Measurements from ENCODE around the gene FANCI. TPM values are rescaled to one million over a fixed set of nuclear protein-coding genes. Genes with fewer than 3 reads are reported as not detected.

Gene FANCI
- total RNA-seq, 1 donor from 2014 or later, result 28.6 TPM

DNA sequence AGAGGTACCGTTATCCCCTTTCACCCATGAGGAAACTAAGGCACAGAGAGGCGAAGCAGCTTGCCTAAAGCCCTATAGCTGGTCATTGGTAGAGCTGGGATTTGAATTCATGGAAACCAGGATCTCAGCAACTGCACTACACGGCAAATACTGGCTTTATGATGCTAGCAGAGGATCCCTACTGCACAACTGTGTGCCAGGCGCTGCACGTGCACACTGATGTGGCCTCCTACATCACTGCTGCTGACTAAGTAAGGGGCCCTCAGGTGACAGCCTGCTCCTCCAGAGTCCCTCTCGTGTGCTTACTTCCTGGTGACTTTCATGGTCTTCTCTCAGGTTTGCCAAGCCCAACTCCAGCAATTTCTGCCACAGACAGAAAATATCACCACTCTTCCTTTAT lies 94.3 kb downstream of the FANCI start:
- Mint-ChIP-seq H3K27ac (ENCODE audit: unreplicated experiment) (no peak overlapping the region), H3K9me3 (ENCODE audit: unreplicated experiment) (no peaks in the 10 kb centered on the region), H3K36me3 (ENCODE audit: low read depth, unreplicated experiment) (peaks cover 5% of the 10 kb centered on the region), H3K4me1 (ENCODE audit: unreplicated experiment) (peaks cover 8% of the 10 kb centered on the region), H3K27me3 (ENCODE audit: unreplicated experiment) (peaks cover 15% of the 10 kb centered on the region), H3K4me3 (ENCODE audit: unreplicated experiment) (no peak overlapping the region)
- TF ChIP-seq, protein P1, sequence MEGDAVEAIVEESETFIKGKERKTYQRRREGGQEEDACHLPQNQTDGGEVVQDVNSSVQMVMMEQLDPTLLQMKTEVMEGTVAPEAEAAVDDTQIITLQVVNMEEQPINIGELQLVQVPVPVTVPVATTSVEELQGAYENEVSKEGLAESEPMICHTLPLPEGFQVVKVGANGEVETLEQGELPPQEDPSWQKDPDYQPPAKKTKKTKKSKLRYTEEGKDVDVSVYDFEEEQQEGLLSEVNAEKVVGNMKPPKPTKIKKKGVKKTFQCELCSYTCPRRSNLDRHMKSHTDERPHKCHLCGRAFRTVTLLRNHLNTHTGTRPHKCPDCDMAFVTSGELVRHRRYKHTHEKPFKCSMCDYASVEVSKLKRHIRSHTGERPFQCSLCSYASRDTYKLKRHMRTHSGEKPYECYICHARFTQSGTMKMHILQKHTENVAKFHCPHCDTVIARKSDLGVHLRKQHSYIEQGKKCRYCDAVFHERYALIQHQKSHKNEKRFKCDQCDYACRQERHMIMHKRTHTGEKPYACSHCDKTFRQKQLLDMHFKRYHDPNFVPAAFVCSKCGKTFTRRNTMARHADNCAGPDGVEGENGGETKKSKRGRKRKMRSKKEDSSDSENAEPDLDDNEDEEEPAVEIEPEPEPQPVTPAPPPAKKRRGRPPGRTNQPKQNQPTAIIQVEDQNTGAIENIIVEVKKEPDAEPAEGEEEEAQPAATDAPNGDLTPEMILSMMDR (IDR thresholded peaks at IDR 0.05; ENCODE audit: unreplicated experiment), result no peak
- no peak for DNase-seq (ENCODE audit: low spot score)

DNA sequence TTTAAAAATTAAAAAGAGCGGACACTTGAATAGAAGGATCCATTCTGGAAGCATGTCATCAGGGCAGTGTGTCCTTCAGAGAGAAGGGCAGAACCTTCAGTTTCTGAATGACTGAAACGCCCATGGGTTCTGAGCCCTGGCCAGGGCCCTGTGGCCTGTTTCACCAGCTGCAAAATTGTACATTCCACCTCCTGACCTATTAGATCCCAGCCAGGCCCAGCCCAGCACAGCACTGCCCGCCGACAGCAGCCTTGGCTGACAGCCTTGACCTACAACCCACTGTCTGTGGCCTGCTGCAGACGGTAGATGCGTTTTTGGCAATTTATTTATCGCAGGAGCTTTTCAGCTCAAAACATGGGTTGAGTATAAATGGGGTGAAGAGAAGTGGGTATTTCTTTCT lies 96.8 kb downstream of the FANCI start:
- Mint-ChIP-seq H3K27ac (ENCODE audit: unreplicated experiment) (no peak overlapping the region), H3K27me3 (ENCODE audit: unreplicated experiment) (peaks cover 6% of the 10 kb centered on the region), H3K9me3 (ENCODE audit: unreplicated experiment) (no peaks in the 10 kb centered on the region), H3K36me3 (ENCODE audit: low read depth, unreplicated experiment) (no peaks in the 10 kb centered on the region), H3K4me3 (ENCODE audit: unreplicated experiment) (no peak overlapping the region), H3K4me1 (ENCODE audit: unreplicated experiment) (peaks cover 1% of the 10 kb centered on the region)
- no peak for DNase-seq (ENCODE audit: low spot score)
- TF ChIP-seq, protein P1 (IDR thresholded peaks at IDR 0.05; ENCODE audit: unreplicated experiment), result no peak

DNA sequence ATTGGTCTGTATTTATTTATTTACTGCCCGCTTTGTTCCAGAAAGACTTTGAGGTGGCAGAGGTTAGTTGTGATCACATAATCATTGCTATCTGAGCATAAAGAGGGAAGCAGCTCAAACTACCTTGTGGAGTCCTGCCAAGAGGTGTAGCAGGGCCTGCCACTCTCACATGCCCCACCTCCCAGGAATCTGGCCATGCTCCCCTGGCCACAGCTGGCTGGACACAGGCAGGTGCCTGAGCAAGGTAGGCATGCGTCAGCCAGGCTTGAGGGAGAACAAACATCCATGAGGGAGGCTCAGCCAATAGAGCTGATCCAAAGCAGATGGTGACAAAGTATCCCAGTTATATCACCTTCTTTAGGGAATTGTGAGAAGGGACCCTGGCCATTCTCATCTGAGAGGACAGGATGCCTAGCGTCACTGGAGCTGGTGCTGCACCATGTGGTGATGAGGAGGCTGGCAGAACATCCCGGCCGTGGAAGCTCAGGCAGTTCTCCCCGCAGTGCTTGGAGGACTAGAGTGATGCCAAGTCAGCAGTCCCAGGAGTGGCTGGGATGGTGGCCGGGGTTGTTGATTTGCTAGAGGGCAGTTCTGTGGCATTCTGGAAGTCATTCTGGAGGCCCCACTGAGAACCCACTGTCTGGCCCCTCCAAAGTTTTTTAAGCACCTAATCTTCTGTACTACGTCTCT lies 97.7 kb downstream of the FANCI start:
- Mint-ChIP-seq H3K27ac (ENCODE audit: unreplicated experiment) (no peak overlapping the region), H3K36me3 (ENCODE audit: low read depth, unreplicated experiment) (no peaks in the 10 kb centered on the region), H3K4me3 (ENCODE audit: unreplicated experiment) (no peak overlapping the region), H3K27me3 (ENCODE audit: unreplicated experiment) (peaks cover 6% of the 10 kb centered on the region), H3K4me1 (ENCODE audit: unreplicated experiment) (no peaks in the 10 kb centered on the region), H3K9me3 (ENCODE audit: unreplicated experiment) (no peaks in the 10 kb centered on the region)
- no peak for DNase-seq (ENCODE audit: low spot score)
- TF ChIP-seq, protein P1 (IDR thresholded peaks at IDR 0.05; ENCODE audit: unreplicated experiment), result no peak

DNA sequence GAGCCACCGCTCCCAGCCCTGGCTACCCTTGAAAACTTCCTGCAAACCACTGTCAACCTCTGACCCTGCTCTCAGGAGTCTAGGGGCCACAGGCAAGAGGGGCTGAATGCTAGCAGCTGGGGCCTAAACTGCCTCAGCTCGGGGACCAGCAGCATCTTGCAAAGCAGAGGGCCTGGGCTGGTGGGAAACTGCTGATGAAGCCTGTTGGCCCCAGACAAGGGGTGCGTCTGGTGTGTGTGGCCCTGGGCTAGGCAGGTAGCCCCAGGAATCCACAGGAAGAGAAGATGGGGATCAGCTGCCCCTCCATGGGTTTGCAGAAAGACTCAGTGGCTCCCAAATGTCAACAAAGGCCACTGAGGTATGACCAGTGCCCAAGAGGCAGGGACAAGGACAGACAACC lies 99.1 kb downstream of the FANCI start:
- H3K36me3 Mint-ChIP-seq (ENCODE audit: low read depth, unreplicated experiment), result no peaks in the 10 kb centered on the region
- no peaks in the 10 kb centered on the region for H3K9me3 Mint-ChIP-seq (ENCODE audit: unreplicated experiment)
- peaks cover 2% of the 10 kb centered on the region for H3K27me3 Mint-ChIP-seq (ENCODE audit: unreplicated experiment)
- no peak overlapping the region for H3K27ac Mint-ChIP-seq (ENCODE audit: unreplicated experiment)
- TF ChIP-seq, protein P1 (IDR thresholded peaks at IDR 0.05; ENCODE audit: unreplicated experiment), result no peak
- no peak overlapping the region for H3K4me3 Mint-ChIP-seq (ENCODE audit: unreplicated experiment)
- no peak for DNase-seq (ENCODE audit: low spot score)
- no peaks in the 10 kb centered on the region for H3K4me1 Mint-ChIP-seq (ENCODE audit: unreplicated experiment)

DNA sequence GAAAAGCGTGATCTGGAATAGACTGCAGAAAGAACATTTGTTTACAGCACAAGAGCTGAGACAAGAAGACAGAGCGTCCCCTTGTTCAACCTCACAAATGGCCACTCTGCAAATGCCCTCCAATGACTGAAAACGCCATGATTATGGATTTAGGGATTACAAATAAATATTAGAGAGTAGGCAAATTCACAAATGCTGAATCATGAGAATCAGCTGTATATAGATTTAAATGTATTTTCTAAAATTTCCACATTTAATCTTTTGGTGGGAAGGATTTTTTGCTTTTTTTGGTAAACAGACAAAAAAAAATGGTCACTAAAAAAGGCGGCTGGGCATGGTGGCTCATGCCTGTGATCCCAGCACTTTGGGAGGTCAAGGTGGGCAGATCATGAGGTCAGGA lies 101.5 kb downstream of the FANCI start:
- no peak for DNase-seq (ENCODE audit: low spot score)
- Mint-ChIP-seq H3K4me3 (ENCODE audit: unreplicated experiment) (no peak overlapping the region), H3K4me1 (ENCODE audit: unreplicated experiment) (no peaks in the 10 kb centered on the region), H3K9me3 (ENCODE audit: unreplicated experiment) (no peaks in the 10 kb centered on the region), H3K27me3 (ENCODE audit: unreplicated experiment) (peaks cover 9% of the 10 kb centered on the region), H3K36me3 (ENCODE audit: low read depth, unreplicated experiment) (no peaks in the 10 kb centered on the region), H3K27ac (ENCODE audit: unreplicated experiment) (no peak overlapping the region)
- TF ChIP-seq, protein P1 (IDR thresholded peaks at IDR 0.05; ENCODE audit: unreplicated experiment), result no peak
